Heart right ventricle (tissue), 16 donors: ENCODE data around the gene TTC39B. TPM values are rescaled to one million over a fixed set of nuclear protein-coding genes. Genes with fewer than 3 reads are reported as not detected.

Source experiments
- ATAC-seq, 8 donors: fragments of 200-7000 bp; cut with Tn5 transposase; one replicate each; pipeline ENCODE4 v1.9.1; 2020; ENCODE audit warnings: mild to moderate bottlenecking in 8 of 8, moderate library complexity in 8 of 8, moderate number of reproducible peaks in 1 of 8
- DNase-seq, 2 donors: peaks; one replicate each; pipeline ENCODE4 v3.0.0-alpha.2; 2020
- H3K27ac ChIP-seq, 10 donors: fragments of 200-600 bp; sonication (generic) in 2 of 10; one replicate each; pipeline versions ENCODE4 v1.5.0 to v1.8.0; 2020 to 2022; ENCODE audit warnings: mild to moderate bottlenecking in 3 of 10
- H3K27me3 ChIP-seq, 7 donors: fragments of 200-600 bp; one replicate each; pipeline ENCODE4 v1.8.0; 2021 to 2022; ENCODE audit warnings: mild to moderate bottlenecking in 2 of 7
- H3K36me3 ChIP-seq, 9 donors: fragments of 200-600 bp; sonication (generic) in 1 of 9; one replicate each; pipeline versions ENCODE4 v1.5.0 to v1.8.0; 2020 to 2022; ENCODE audit warnings: mild to moderate bottlenecking in 2 of 9
- H3K4me1 ChIP-seq, 9 donors: fragments of 200-600 bp; sonication (generic) in 1 of 9; one replicate each; pipeline versions ENCODE4 v1.5.0 to v1.8.0; 2020 to 2022; ENCODE audit warnings: mild to moderate bottlenecking in 4 of 9
- H3K4me3 ChIP-seq, 10 donors: fragments of 200-600 bp; sonication (generic) in 2 of 10; one replicate each; pipeline versions ENCODE4 v1.5.0 to v1.8.0; 2020 to 2022; ENCODE audit warnings: mild to moderate bottlenecking in 7 of 10, moderate library complexity in 2 of 10
- H3K9me3 ChIP-seq, 11 donors: fragments of 200-600 bp in 10 of 11; sonication (generic) in 2 of 11; one replicate each; pipeline versions ENCODE4 v1.5.0 to v1.8.0; 2013 to 2022; ENCODE audit warnings: mild to moderate bottlenecking in 2 of 11, control low read depth in 1 of 11, moderate library complexity in 1 of 11
- CTCF ChIP-seq, 9 donors: fragments of 200-600 bp; sonication (generic) in 2 of 9; IDR thresholded peaks; one replicate each; pipeline versions ENCODE4 v1.5.0 to v1.8.0; 2021 to 2022; ENCODE audit warnings: antibody characterized with exemption in 9 of 9, mild to moderate bottlenecking in 5 of 9, moderate library complexity in 1 of 9
- WGBS, 2 donors: extraction: QIAGEN DNeasy Blood & Tissue Kit; methylation state at CpG; one replicate each; pipeline ENCODE4 v1.1.7; 2013; ENCODE audit warnings: inconsistent platforms in 1 of 2; 5-methylcytosine and 5-hydroxymethylcytosine counted together
- intact Hi-C, 10 donors: fragments of 100-400 bp; cut with DNase I; formaldehyde crosslinking; loops; one replicate each; pipeline versions ENCODE4 v1.11.1 to v1.14.2; 2022
- polyA plus RNA-seq, 2 donors: library from polyadenylated mRNA; stranded (reverse); fragments of 200-250 nt; gene quantifications; one replicate each; pipeline ENCODE4 v1.2.3, GENCODE V29; 2013
- total RNA-seq, 10 donors: library from RNA; stranded (reverse); fragmentation: NEBNext Ultra II Directional in 3 of 10; extraction: Animal tissue kit (Norgen Biotek cat#: 25700) in 3 of 10; gene quantifications; one replicate each; pipeline versions ENCODE4 v1.2.1 to v1.2.4, GENCODE V29; 2021 to 2023
- donor health status: Arrhythmogenic right ventricular cardiomyopathy.
- donor health status: ischemic (EF 13 %, LVEDD 7.1; RV severe dilation, severe dysfunction).
- donor health status: healthy with polysubstance abuse.
- donor health status: DM: no; HTN: yes; CAD: no.
- donor health status: DM: no; HTN: no; CAD: no.
- donor health status: ischemic (EF 25% LVEDD 6.9; RV normal size, moderate dysfunction).
- donor health status: ischemic (EF 25% LVEDD 5.7; RV mildly dilated, moderate dysfunction).
- donor health status: healthy.
- donor health status: DM: yes; HTN: yes; CAD: no.
- donor health status: Ischemic cardiomyopathy.
- donor health status: ischemic (EF 35%, LVEDD 5.7; RV mildly dilated, moderate dysfunction).
- donor health status: nonischemic (EF 11% LVEDD 7.7; RV severe dilation, severe dysfunction).
- donor health status: DM: yes; HTN: yes; CAD: no.
- donor health status: PGD.
- donor health status: ischemic (EF 29% LVEDD 5.4; RV normal size, mild dysfunction).
- donor health status: nonischemic (EF 23%, LVEDD 6.1; RV moderate dilation, normal function).

TTC39B gene
- total and polyA plus RNA-seq, 12 donors = 0.52 to 4.3 (median 1.5) TPM

- DNase-seq (peak in 1 of 2 donors; percentile 27), ATAC-seq (no peak)
- Histone ChIP-seq H3K4me3 (peak overlapping the region in 1 of 10 donors; percentile 10), H3K27ac (peak overlapping the region in 2 of 10 donors; percentile 15 to 28), H3K27me3 (no peaks in the 10 kb centered on the region), H3K36me3 (no peaks in the 10 kb centered on the region), H3K4me1 (peaks cover 0 to 8% (median 0%) of the 10 kb centered on the region in 9 donors), H3K9me3 (no peaks in the 10 kb centered on the region)
- intact Hi-C loops = loop anchor here in 2 of 10 donors (5.0 kb wide), 1 partner anchor 37 kb away; no protein-coding TSS in a partner anchor
- no peak for TF ChIP-seq CTCF (IDR thresholded peaks at IDR 0.05)
- whole genome bisulfite sequencing, 2 donors = 44 to 50% methylated on average over 13 of the region's 13 CpGs
Measured at GRCh38 chr9:15139469-15139868, 167.5 kb downstream of the TTC39B start.

- WGBS, 2 donors = 87 to 89% methylated on average over 2 of the region's 2 CpGs
Measured at GRCh38 chr9:15138357-15138686, 168.7 kb downstream of the TTC39B start.

GRCh38 chr9:15137658-15138356, 169.2 kb downstream of the TTC39B start:
- intact Hi-C loops = loop anchor here in 2 of 10 donors (5.0 kb wide), 1 partner anchor 36 kb away; no protein-coding TSS in a partner anchor
- H3K27ac ChIP-seq = no peak overlapping the region

More at GRCh38 chr9:15138357-15138686, 168.7 kb downstream of the TTC39B start:
- Histone ChIP-seq H3K27me3 (no peaks in the 10 kb centered on the region), H3K4me1 (peaks cover 0 to 8% (median 0%) of the 10 kb centered on the region in 9 donors), H3K36me3 (no peaks in the 10 kb centered on the region), H3K4me3 (no peak overlapping the region), H3K9me3 (no peaks in the 10 kb centered on the region), H3K27ac (no peak overlapping the region)
- no peak for DNase-seq
- intact Hi-C loops = loop anchor here in 2 of 10 donors (5.0 kb wide), 1 partner anchor 36 kb away; no protein-coding TSS in a partner anchor
- no peak for ATAC-seq
- no peak for TF ChIP-seq CTCF (IDR thresholded peaks at IDR 0.05)

GRCh38 chr9:15137089-15137488, 169.9 kb downstream of the TTC39B start:
- Histone ChIP-seq H3K4me3 (no peak overlapping the region), H3K27ac (no peak overlapping the region), H3K36me3 (no peaks in the 10 kb centered on the region), H3K4me1 (peaks cover 0 to 6% (median 0%) of the 10 kb centered on the region in 9 donors), H3K27me3 (no peaks in the 10 kb centered on the region), H3K9me3 (no peaks in the 10 kb centered on the region)
- 82% methylated on average over 2 of the region's 2 CpGs for WGBS, 2 donors
- no peak for TF ChIP-seq CTCF (IDR thresholded peaks at IDR 0.05)
- ATAC-seq (no peak), DNase-seq (no peak)
- intact Hi-C loops = loop anchor here in 2 of 10 donors (5.0 kb wide), 1 partner anchor 35 kb away; no protein-coding TSS in a partner anchor

More at GRCh38 chr9:15137658-15138356, 169.2 kb downstream of the TTC39B start:
- Histone ChIP-seq H3K9me3 (no peaks in the 10 kb centered on the region), H3K4me3 (no peak overlapping the region), H3K27me3 (no peaks in the 10 kb centered on the region), H3K36me3 (no peaks in the 10 kb centered on the region), H3K4me1 (peaks cover 0 to 6% (median 0%) of the 10 kb centered on the region in 9 donors)
- no peak for TF ChIP-seq CTCF (IDR thresholded peaks at IDR 0.05)
- 90 to 94% methylated on average over 6 of the region's 6 CpGs for WGBS, 2 donors
- DNase-seq (no peak), ATAC-seq (no peak)
